SU-DHL-6 (cell line): ENCODE data around the gene G6PD.

Experiments
- H2AFZ ChIP-seq: fragments of 200-600 bp; sonication (generic); 2 replicates; pipeline ENCODE4 v1.6.1; 2014; ENCODE audit warnings: low read depth, mild to moderate bottlenecking, moderate library complexity, mixed read lengths, antibody characterized with exemption, low read length; ENCODE audit not compliant: severe bottlenecking
- H3F3A ChIP-seq: fragments of 200-600 bp; shearing (Covaris generic); 2 replicates; pipeline ENCODE4 v1.6.0; 2016; ENCODE audit warnings: antibody characterized with exemption, mild to moderate bottlenecking; ENCODE audit not compliant: insufficient read depth
- H3K27ac ChIP-seq: fragments of 200-600 bp; sonication (generic); 2 replicates; pipeline ENCODE4 v1.5.1; 2016; ENCODE audit warnings: low read depth, mild to moderate bottlenecking, low read length, moderate library complexity, mixed read lengths
- H3K27me3 ChIP-seq: fragments of 200-600 bp; sonication (generic), shearing (Covaris generic); 2 replicates; pipeline ENCODE4 v1.6.0; 2014; ENCODE audit warnings: mild to moderate bottlenecking, low read length
- H3K36me3 ChIP-seq: fragments of 200-600 bp; sonication (generic); 2 replicates; pipeline ENCODE4 v1.6.1; 2014; ENCODE audit warnings: mild to moderate bottlenecking, low read length, mixed read lengths
- H3K4me2 ChIP-seq: fragments of 300-600, 200-600 bp; shearing (Covaris generic), sonication (generic); 2 replicates; pipeline ENCODE4 v1.6.0; 2014; ENCODE audit warnings: low read length, low read depth, mild to moderate bottlenecking; ENCODE audit not compliant: poor library complexity, severe bottlenecking
- H3K4me3 ChIP-seq: fragments of 200-600 bp; sonication (generic); 2 replicates; pipeline ENCODE4 v1.5.1; 2014; ENCODE audit warnings: antibody characterized with exemption, low read length, mild to moderate bottlenecking, mixed read lengths; ENCODE audit not compliant: insufficient read depth, poor library complexity, severe bottlenecking
- H3K79me2 ChIP-seq: fragments of 200-600 bp; sonication (generic); 2 replicates; pipeline ENCODE4 v1.6.1; 2014; ENCODE audit warnings: mild to moderate bottlenecking, low read length, moderate library complexity; ENCODE audit not compliant: insufficient read depth
- H3K9ac ChIP-seq: fragments of 200-600 bp; sonication (generic); 2 replicates; pipeline ENCODE4 v1.7.0; 2014; ENCODE audit warnings: mild to moderate bottlenecking, low read length
- H3K9me2 ChIP-seq: fragments of 200-600 bp; sonication (generic); replicated peaks from 2 replicates; pipeline ENCODE4 v1.6.1; 2014; ENCODE audit warnings: low read length; ENCODE audit not compliant: insufficient read depth
- H3K9me3 ChIP-seq: fragments of 200-600 bp; sonication (generic); 2 replicates; pipeline ENCODE4 v1.6.1; 2014; ENCODE audit warnings: low read length, mixed read lengths; ENCODE audit not compliant: insufficient read depth
- H4K20me1 ChIP-seq: fragments of 200-600 bp; sonication (generic); 2 replicates; pipeline ENCODE4 v1.6.1; 2014; ENCODE audit warnings: low read depth, mild to moderate bottlenecking, antibody characterized with exemption, low read length, moderate library complexity, mixed read lengths
- CTCF ChIP-seq: fragments of 200-600 bp; sonication (generic); IDR thresholded peaks from one replicate; pipeline ENCODE4 v1.5.1; 2017; ENCODE audit warnings: antibody characterized with exemption, mild to moderate bottlenecking, low read length, moderate library complexity; ENCODE audit not compliant: insufficient read depth, poor library complexity, severe bottlenecking
- EZH2phosphoT487 ChIP-seq: fragments of 200-600 bp; sonication (generic), shearing (Covaris generic); conservative IDR thresholded peaks from 2 replicates; pipeline ENCODE4 v1.6.1; 2018; ENCODE audit warnings: mild to moderate bottlenecking, antibody characterized with exemption, low read length, moderate library complexity, mixed read lengths

The G6PD gene

GRCh38 chrX:154506483-154507332 is 39.9 kb downstream of the G6PD start:
- no peaks in the 10 kb centered on the region for H3K79me2 ChIP-seq
- no peaks in the 10 kb centered on the region for H3K27me3 ChIP-seq
- TF ChIP-seq EZH2phosphoT487 (no peak), CTCF (no peak)
- H3K9ac ChIP-seq, result no peak overlapping the region
- no peak overlapping the region for H3K4me3 ChIP-seq
- no peaks in the 10 kb centered on the region for H3K9me3 ChIP-seq
- no peak overlapping the region for H3K27ac ChIP-seq
- no peak overlapping the region for H2AFZ ChIP-seq
- H3F3A ChIP-seq, result no peaks in the 10 kb centered on the region
- no peak overlapping the region for H3K4me2 ChIP-seq
- no peaks in the 10 kb centered on the region for H3K9me2 ChIP-seq
- no peaks in the 10 kb centered on the region for H3K36me3 ChIP-seq
- no peaks in the 10 kb centered on the region for H4K20me1 ChIP-seq

- H3K4me3 ChIP-seq, result no peak overlapping the region
- no peaks in the 10 kb centered on the region for H3K36me3 ChIP-seq
- no peaks in the 10 kb centered on the region for H3K9me2 ChIP-seq
- no peak overlapping the region for H3K9ac ChIP-seq
- H3K27me3 ChIP-seq, result no peaks in the 10 kb centered on the region
- no peak overlapping the region for H2AFZ ChIP-seq
- H3K79me2 ChIP-seq, result no peaks in the 10 kb centered on the region
- H3K9me3 ChIP-seq, result no peaks in the 10 kb centered on the region
- TF ChIP-seq CTCF (no peak), EZH2phosphoT487 (no peak)
- no peaks in the 10 kb centered on the region for H3F3A ChIP-seq
- no peak overlapping the region for H3K4me2 ChIP-seq
- H3K27ac ChIP-seq, result no peak overlapping the region
- no peaks in the 10 kb centered on the region for H4K20me1 ChIP-seq
These were observed 40.9 kb downstream of the G6PD start for GRCh38 chrX:154505734-154506133.

- H4K20me1 ChIP-seq, result no peaks in the 10 kb centered on the region
- 0 out of 2 replicates have a peak, but pooled peaks cover 5% of the 10 kb centered on the region for H3F3A ChIP-seq
- no peak overlapping the region for H2AFZ ChIP-seq
- H3K4me3 ChIP-seq, result no peak overlapping the region
- H3K9ac ChIP-seq, result no peak overlapping the region
- no peaks in the 10 kb centered on the region for H3K27me3 ChIP-seq
- TF ChIP-seq EZH2phosphoT487 (no peak), CTCF (no peak)
- H3K9me2 ChIP-seq, result no peaks in the 10 kb centered on the region
- H3K9me3 ChIP-seq, result no peaks in the 10 kb centered on the region
- no peaks in the 10 kb centered on the region for H3K79me2 ChIP-seq
- no peak overlapping the region for H3K4me2 ChIP-seq
- H3K27ac ChIP-seq, result no peak overlapping the region
- no peaks in the 10 kb centered on the region for H3K36me3 ChIP-seq
These were observed 43.7 kb downstream of the G6PD start for GRCh38 chrX:154502989-154503388.
